NCI-H82 (cell line): Measurements from ENCODE around the gene OR10H1.
"Not testable (repeated sequence)": the region's sequence is repeated elsewhere in the genome, so short reads cannot be mapped to it uniquely, and the experiment has no call there.

Experiments
- DNase-seq: peaks from one replicate; lab custom pipeline; 2025; lab: John Stamatoyannopoulos, UW

Gene OR10H1

DNA sequence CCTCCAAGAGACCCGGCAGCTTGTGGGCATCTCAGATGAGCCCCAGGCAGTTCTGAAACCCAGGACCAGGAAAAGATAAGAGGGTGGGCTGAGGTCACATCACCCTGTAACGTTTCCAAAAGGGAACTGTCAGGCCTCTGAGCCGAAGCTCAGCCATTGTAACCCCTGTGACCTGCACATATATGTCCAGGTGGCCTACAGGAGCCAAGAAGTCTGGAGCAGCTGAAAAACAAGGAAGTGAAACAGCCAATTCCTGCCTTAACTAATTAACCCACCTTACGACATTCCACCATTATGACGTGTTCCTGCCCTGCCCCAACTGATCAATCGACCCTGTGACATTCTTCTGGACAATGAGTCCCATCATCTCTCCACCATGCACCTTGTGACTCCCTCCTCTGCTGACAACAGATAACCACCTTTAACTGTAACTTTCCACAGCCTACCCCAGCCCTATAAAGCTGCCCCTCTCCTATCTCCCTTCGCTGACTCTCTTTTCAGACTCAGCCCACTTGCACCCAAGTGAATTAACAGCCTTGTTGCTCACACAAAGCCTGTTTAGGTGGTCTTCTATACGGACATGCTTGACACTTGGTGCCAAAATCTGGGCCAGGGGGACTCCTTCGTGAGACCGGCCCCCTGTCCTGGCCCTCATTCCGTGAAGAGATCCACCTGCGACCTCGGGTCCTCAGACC, 13.3 kb upstream of the OR10H1 start:
- DNase-seq: not testable (repeated sequence)

DNA sequence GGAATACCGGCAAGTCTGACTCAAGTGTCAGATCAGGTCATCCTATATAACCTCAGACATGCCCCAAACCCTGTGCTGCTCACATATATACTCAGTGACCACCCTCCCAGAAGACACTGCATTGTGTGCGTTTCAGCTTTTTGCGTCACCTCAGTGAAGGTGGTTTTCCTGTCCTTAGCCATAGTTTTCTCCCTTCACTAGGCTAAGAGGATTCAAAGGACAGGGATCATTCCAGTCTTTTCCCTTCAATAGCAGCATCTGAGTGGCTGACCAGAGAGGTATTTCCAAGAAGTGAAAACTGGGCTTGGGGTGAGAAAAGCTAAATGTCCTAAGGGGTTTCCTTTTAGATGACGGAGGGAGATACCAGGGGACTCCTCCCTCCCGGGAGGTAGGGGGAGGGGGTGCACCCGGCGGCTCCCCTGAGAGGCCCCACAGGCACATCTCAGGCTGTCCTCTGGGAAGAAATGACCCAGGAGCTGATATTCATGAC, 12.7 kb upstream of the OR10H1 start:
- DNase-seq: no peak

- no peak for DNase-seq
Measured at GRCh38 chr19:15825753-15826152, 10.3 kb upstream of the OR10H1 start.

DNA sequence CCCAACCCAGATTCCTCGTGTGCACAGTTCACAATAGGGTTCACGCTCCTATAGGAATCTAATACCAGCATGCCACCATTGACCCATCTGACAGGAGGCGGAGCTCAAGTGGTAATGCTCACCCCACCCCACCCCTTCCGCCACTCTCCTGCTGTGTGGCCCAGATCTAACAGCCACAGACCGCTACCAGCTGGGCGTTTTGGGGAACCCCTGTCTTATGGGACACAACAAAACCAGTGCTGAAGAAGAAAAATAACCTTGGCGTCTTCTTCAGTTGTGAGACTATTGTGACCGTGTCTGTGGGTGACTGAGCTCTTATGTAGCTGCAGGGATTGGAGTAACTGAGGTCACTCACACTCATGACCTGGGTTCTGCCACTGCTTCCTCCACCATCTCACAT, 5.2 kb upstream of the OR10H1 start:
- no peak for DNase-seq

- no peak for DNase-seq
Measured at GRCh38 chr19:15813916-15814315, 1.5 kb downstream of the OR10H1 start.

GRCh38 chr19:15812060-15812722, 3.3 kb downstream of the OR10H1 start:
- no peak for DNase-seq

DNA sequence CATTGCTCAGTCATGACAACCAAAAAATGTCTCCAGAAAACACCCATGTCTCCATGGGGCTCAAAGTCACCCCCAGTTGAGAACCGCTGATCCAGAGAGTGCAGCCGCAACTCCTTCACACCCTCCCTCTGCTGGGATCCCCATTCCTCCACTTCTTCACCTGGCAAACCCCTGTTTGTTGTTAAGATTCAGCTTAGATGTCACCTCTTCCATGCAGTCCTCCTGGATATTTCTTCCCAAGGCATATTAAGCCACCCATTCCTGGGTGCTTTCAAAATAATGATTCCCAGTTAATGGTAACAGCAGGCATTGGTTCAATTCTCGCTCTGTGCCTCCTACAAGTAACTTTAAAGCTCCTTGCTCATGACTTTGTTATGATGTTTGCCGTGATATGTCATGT, 4.0 kb downstream of the OR10H1 start:
- DNase-seq: no peak

DNA sequence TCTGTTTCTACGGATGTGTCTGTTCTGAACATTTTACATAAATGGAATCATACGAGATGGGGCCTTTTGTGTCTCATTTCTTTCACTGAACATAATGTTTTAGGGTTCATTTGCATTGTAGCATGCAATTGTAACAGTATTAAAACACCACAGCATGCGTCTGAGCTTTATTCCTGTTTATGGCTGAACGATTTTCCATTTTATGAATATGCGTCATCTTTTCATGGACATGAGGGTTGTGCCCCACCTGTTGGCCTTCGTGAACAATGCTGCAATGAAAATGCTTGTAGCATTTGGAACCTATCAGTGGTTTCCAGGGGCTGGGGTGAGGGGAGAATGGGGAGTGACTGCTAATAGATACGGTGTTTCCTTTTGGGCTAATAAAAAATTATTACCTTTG, 5.1 kb downstream of the OR10H1 start:
- no peak for DNase-seq

DNA sequence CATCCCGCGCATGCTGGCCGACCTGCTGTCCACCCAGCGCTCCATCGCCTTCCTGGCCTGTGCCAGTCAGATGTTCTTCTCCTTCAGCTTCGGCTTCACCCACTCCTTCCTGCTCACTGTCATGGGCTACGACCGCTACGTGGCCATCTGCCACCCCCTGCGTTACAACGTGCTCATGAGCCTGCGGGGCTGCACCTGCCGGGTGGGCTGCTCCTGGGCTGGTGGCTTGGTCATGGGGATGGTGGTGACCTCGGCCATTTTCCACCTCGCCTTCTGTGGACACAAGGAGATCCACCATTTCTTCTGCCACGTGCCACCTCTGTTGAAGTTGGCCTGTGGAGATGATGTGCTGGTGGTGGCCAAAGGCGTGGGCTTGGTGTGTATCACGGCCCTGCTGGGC, 21.2 kb downstream of the OR10H1 start:
- not testable (repeated sequence) for DNase-seq

DNA sequence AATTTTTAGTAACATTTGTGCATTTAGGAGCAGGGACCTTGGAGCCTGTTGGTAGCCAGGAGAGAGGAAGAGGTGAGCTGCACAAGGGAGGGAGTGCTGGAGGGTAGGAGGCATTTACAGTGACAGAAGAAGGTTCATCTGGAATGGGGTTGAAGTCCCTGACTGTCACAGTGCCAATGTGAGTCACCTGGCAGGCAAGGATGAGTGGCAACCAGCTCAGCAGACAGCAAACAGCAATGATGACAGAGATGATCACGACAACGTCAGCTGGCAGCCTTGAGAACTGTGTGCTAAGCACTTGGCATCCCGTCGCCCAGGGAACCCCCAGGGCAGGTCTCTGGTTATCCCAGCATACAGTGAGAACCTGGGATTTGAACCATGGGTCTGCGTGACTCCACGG, 25.4 kb downstream of the OR10H1 start:
- DNase-seq: no peak

DNA sequence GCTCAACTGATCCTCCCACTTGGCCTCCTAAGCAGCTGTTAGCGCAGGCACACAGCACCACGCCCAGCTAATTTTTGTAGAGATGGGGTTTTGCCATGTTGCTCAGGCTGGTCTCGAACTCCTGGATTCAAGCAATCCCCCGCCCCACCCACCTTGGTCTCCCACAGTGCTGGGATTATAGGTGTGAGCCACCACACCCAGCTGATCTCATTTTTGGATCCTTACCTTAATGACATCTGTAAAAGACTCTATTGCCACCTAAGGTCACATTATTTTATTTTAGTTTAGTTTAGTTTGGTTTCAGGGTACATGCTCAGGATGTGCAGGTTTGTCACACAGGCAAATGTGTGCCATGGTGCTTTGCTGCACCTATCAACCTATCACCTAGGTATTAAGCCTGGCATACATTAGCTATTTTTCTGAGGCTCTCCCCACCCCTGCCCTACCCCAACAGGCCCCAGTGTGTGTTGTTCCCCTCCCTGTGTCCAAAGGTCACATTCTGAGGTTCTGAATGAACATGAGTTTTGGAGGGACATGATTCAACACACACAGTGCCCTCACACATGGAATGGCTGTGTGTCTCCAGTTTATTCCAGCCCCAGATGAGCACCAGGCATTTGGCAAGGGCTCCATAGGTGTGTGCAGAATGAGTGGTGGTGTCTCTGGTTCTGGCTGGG, 26.7 kb downstream of the OR10H1 start:
- DNase-seq: no peak

DNA sequence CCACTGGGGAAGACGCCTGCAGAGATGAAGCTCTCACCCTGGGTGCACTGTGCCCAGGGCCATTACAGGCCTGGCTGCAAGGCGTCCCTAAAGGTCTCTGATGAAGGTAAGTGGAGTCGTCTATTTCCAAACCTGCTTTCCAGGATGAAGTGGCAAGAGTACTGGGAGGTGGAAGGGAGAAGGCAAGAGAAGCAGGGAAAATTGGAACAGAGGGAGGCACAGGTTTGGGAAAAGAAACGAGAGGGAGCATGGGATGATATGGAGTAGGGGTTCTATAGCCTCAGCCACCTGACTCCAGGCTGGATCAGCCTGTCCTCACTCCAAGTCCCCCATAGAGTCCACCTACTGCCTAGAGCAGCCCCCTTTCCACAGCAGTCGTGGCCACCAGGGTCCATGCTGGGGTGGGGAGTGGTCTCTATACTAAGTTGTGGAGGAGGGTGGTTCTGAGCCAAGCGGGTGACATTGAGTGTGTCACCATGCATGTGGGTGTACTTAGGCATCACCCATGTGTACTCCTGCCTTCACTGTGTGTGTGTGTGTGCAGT, 27.8 kb downstream of the OR10H1 start, which contains the start of gene OR10H5:
TSS of gene OR10H5 (plus strand) at position 51 of the 545 bp plus-strand sequence. CDS start 6,388 bp downstream, outside the sequence.
- DNase-seq: no peak

DNA sequence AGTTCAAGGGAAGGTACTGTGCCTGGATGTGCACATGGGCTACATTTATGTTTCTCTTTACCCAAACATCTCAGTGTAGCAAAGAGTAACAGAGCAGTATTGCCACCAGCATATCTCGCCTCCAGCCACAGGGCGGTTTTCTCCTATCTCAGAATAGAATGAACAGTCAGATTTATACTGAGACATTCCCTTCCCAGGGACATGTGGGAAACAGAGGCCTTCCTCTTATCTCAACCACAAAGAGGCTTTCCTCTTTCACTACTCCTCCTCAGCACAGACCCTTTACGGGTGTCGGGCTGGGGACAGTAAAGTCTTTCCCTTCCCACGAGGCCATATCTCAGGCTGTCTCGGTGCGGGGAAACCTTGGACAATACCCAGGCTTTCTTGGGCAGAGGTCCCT, 32.6 kb downstream of the OR10H1 start:
- DNase-seq: not testable (repeated sequence)

DNA sequence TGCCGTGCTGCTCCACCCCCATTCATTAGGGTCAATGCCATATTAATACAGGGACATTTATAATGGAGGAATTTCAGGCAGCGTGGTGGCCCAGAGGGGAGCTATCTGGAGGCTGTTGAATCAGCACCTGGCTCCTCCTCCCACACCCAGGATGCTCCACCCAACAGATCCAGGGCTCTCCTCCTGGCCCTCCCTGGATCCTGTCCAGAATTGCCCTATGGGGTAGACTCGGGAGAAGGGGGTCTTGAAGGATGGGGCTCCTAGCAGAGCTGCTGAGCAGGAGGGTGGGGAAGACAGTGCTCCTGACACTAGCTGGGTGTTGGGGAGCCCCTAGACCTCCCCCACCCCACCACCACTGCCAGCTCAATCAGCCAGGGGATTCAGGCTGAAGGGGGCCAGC, 33.3 kb downstream of the OR10H1 start:
- no peak for DNase-seq

DNA sequence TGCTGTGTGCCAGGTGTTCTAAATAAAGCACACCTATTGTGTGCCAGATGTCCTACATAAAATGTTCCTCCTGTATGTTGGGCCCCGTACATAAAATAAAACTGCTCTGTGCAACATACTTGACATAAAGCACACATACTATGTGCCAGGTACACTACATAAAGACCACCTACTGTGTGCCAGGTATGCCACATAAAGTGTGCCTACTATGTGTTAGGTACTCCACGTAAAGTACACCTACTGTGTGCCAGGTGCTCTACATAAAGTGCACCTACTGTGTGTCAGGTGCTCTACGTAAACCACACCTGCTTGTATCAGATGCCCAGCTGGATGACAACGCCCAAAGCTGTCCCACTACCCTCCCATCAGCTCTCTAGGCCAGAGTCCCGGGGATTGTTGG, 33.8 kb downstream of the OR10H1 start:
- no peak for DNase-seq

DNA sequence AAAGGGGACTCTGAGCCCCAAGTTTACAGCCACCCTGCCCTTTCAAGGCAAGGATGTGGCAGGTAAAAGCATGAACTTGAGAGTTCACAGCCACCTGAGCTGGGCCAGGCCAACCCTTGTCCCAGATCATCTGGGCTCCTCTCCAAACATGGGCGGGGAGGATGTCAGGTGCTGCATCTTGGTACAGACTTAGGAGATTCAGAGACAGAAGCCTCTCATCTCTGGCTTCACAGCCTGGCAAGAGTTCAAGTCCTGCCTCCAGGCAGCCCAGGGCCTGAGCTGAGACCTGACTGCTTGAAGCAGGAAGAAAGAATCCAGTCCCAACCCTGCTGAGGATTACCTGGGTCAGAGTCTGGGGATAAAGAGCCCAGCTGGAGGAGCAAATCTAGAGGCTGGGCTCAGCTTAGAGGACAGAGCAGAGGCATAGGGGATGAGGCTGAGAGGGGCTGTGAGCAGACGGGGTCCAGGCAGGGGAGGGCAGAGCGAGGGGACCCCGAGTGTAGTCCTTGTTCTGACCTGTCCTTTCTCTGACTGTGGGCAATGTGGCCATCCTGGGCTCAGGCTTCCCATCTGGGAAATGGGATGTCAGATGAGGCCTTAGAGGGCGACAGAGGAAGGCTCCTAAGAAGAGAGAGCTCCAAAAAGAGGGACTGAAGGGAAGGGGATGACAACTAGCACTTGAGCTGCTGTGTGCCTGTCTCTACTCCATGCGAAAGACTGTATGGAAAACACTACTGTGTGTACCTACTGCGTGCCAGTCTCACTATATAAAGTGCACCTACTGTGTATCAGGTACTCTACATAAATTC, 34.6 kb downstream of the OR10H1 start:
- DNase-seq: no peak

- DNase-seq: no peak
Measured at GRCh38 chr19:15779756-15780476, 35.5 kb downstream of the OR10H1 start.

DNA sequence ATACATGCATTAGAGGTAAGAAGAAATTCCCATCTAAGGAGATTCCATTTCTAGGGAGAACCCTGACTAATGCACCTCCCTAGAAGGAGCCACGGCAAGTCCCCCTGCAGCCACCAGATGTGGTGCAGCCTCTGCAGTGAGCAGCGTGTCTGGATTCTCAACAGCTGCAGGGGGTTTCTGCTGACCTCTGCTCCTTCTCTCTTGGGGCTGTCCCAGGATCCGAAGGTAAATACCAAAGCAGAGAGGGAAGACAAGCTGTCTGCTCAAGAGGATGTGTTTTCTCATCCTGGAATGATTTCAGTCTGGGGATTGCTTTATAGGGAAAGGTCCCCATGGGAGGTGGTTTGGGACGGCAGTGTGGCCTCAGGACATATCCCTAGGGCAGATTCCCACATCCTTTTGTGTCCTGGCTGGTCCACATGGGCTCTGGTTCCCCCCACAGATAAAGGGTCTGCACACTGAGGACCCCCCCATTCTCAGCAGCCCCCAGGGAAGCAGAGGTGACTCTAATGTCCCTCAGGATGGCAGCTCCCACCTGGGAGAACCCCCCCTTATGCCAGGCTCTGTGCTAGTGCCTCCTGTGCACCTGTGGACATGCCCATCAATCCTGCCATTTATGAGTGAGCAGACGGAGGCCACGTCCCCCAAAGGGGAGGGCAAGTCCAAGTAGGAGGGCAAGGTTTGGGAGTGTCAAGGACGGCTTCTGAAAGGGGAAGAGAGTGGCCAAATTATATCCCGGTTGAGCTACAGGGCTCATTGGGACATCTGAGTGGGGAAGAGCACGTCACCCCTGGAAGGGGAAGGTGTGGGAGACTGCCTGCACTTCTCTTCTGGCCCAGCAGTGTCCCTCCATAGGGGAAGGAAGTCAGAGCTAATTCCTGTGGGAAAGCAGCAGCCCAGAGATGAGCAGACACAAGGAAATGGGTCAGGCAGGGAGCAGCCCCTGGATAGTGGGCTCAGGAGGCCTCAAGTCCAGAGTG, 38.2 kb downstream of the OR10H1 start:
- no peak for DNase-seq

DNA sequence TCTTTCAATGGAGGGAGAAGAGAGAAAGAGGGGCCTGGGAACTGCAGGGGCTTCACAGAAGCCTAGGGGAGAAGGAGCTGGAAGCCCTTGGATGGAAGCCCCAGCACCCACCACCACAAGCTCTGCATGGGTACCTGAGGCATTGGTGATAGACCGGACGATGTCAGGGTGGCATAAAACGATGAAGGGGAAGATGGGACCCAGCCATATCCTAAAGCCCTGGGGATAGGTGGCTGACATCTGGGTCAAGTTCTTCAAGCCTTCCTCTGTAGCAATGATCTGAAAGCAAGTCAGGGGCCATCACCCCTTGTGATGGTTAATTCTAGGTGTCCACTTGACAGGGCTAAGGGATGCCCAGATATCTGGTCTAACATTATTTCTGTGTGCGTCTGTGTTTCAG, 39.2 kb downstream of the OR10H1 start:
- DNase-seq: no peak

DNA sequence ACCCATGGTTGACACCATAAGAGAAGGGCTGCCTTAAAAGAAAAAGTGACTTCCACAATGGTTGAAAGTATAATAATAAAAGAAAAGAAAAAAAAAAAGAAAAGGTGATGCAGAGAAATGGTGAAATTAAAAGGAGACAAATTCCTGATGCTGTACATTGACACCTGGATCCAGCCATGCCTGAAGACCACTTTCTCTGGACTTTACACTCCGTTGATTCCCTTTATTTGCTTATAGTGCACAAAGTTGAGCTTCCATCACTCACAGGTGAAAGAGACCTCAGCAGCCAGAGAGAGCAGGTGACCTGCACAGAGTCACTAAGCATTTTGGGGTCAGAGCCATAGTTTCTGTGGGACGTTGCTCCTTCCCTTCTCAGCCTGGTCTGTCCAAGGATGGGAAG, 40.2 kb downstream of the OR10H1 start:
- no peak for DNase-seq
